ENCODE measurements around the gene CPLX1.
"Not testable (repeated sequence)": the region's sequence is repeated elsewhere in the genome, so short reads cannot be mapped to it uniquely, and the experiment has no call there.

The CPLX1 gene

DNA sequence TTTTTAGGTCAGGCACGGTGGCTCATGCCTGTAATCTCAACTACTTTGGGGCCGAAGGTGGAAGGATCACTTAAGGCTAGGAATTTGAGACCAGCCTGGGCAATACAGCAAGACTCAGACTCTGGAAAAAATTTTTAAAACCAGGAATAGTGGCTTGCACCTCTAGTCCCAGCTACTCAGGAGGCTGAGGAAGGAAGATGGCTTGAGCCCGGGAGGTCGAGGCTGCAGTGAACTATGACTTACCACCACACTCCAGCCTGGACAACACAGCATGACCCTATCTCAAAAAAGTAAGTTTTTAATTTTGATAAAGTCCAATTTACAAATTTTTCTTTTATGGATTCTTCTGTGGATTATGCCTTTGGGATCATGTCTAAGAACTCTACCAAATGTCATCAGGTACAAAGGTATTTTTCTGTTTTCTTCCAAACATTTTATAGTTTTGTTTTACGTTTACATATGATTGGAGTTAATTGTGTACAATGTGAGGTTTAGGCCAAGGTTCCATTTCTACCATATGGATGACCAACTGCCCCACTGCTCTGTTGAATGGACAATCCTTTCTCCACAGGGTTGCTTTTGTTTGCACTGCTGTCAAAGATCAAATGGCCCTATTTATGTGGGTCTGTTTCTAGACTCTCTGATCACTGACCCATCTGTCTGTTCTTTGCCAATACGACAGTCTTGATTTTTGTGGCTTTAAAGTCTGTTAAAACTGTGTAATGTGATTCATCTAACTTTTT lies 48.2 kb downstream of the CPLX1 start:
- no peak for DNase-seq (ENCODE audit: low spot score)

DNA sequence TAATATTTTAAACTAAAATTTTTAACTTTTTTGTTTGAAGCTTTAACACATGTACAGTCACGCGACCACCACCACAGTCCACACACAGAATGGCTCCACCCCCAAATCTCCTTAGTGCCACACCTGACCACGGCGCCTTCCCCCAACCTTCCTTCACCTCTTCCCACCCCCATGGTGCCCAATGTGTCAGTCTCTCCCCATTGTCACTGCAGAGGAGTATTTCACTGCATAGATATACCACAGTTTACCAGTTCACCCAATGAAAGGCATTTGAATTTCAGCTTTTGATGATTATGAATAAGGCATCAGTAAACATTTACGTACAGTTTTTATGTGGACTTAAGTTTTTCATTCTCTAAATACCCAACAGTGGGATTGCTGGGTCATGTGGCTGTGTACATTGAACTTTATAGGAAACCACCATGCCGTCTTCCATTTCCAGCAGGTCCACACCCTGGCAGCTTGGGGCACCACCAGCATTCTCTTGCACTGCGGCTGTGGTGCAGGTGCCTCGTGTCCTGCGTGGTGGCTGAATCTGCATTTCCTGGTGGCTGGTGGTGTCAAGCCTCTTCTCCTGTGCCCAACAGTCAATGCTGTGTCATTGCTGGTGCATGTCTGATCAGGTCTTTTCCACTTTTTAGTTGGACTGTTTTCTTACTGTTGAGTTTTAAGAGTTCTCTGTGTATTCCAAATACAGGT lies 49.0 kb downstream of the CPLX1 start:
- DNase-seq (ENCODE audit: low spot score), result no peak

DNA sequence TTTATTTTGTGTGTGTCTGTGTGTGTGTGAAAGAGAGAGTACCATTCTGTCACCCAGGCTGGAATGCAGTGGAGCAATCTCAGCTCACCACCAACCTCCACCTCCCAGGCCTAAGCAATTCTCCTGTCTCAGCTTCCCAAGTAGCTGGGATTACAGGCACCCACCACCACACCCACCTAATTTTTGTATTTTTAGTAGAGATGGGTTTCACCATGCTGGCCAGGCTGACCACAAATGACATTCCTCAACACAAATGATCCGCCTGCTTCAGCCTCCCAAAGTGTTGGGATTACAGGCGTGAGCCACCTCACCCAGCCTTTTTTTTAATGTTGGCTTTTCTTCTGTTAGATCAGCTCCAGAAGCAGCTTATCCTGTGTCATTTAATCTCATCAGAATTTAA lies 50.4 kb downstream of the CPLX1 start:
- not testable (repeated sequence) for DNase-seq (ENCODE audit: low spot score)

- DNase-seq (ENCODE audit: low spot score), result not testable (repeated sequence)
These were observed 51.4 kb downstream of the CPLX1 start for GRCh38 chr4:774419-775092.

GRCh38 chr4:773214-773613 lies 52.7 kb downstream of the CPLX1 start:
- no peak for DNase-seq (ENCODE audit: low spot score)

DNA sequence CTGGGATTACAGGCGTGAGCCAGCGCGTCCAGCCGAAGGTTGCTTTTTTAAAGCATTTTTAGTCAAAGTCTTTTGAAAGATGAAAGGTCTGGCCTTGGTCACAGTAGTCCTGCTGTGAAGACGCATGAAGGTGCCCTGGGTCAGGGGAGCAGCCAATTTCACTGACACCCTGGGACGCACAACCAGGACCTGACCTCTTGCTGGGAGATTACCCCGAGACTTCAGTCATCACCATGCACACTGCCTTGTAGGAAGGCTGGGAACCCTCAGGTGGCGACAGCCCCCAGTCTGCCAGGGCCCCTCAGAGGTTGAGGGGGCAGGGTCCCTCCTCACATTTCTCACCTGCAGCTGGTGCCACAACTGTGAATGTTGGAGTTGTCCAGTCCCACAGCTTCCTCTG lies 53.2 kb downstream of the CPLX1 start:
- DNase-seq (ENCODE audit: low spot score), result no peak

- no peak for DNase-seq (ENCODE audit: low spot score)
These were observed 53.8 kb downstream of the CPLX1 start for GRCh38 chr4:772118-772517.

DNA sequence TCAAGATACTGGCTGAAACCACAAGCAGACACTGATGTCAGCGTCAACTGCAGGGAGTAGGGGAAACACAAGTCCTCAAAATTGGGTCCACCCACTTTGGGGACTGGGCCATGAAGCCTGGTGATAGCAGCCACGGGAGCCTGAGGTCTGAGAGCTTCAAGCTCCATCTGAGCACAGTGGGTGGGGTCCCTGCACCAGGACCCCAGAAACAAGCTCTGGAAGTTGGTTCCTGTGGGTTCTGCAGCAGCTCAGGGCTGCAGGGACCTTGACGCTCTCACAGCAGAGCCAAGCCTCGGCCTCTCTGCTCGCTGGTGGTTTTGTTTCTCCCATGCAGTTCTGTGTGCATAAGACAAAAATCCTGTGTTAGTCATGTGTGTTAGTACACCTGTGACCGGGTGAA lies 54.5 kb downstream of the CPLX1 start:
- DNase-seq (ENCODE audit: low spot score), result no peak

DNA sequence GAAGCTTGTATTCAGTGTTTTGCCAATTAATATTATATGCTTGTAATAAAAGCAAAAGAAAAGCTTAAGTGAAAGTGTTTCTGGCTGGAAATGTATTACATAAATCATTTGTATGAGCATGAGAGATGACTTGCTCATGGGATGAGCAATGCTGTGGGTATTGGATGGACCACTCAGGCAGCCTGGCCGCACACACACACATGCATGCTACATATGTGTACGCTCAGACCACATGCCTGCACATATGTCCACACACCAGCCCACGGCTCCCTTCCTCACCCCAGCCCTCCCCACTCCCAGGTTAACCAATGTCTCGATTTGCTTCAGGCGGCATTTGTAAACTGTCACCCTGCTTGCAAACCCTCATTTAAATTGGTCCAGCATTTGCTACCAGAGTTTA lies 55.9 kb downstream of the CPLX1 start:
- DNase-seq (ENCODE audit: low spot score), result no peak

DNA sequence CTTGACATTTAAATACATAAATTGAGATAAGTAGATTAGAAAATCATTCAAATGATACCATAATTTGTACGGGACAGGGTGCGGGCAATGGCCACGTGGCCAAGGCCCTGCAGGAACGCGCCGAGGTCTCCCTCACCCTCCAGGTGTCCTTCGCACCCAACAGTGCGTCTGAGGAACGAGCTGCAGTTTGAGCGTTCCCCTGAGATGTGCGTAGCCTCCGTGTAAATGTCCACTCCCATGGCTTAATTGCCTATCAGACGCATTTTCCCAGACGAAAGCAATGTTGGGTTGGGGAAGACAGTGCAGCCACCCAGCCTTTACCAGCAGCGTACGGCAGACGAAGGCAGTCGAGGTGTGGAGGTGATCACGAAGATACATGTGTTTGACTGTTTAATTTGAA lies 56.4 kb downstream of the CPLX1 start:
- DNase-seq (ENCODE audit: low spot score), result no peak

DNA sequence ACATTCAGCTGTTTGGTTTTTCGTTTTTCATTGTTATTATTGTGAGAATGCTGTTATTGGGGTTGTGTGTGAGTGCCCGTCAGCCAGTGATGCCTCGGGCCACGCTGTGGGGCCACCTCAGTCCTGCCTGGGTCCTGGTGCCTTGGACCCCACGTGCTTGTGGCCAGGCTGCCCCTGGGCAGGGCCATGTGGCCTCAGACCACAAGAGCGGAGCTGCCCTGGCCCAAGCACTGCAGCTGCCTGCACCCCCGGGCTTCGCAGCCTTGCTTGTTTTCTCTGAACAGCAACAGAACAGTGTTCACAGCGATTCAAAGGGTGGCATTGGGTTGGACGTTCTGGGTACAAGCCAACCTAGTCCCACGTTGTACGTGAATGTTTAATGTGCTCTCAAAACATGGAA lies 56.9 kb downstream of the CPLX1 start:
- no peak for DNase-seq (ENCODE audit: low spot score)

DNA sequence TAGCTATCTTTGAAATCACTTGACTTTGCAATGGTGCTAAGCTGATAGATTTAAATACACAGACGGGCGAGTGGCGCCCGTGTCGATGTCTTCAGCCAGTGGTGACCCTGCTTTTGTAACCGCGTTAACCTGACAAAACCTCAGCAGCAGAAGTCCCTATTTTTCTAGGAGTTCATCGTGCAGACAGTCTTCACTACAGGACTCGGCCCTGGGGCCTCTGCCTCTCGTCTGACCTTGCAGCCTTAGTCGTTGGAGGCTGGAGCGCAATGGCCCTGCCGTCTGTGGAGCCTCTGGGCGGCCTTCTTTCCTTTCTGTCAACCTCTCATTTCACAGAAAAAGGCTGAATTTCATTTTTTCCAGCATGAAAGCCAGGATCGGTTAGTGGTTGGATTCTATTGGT lies 57.9 kb downstream of the CPLX1 start:
- no peak for DNase-seq (ENCODE audit: low spot score)

DNA sequence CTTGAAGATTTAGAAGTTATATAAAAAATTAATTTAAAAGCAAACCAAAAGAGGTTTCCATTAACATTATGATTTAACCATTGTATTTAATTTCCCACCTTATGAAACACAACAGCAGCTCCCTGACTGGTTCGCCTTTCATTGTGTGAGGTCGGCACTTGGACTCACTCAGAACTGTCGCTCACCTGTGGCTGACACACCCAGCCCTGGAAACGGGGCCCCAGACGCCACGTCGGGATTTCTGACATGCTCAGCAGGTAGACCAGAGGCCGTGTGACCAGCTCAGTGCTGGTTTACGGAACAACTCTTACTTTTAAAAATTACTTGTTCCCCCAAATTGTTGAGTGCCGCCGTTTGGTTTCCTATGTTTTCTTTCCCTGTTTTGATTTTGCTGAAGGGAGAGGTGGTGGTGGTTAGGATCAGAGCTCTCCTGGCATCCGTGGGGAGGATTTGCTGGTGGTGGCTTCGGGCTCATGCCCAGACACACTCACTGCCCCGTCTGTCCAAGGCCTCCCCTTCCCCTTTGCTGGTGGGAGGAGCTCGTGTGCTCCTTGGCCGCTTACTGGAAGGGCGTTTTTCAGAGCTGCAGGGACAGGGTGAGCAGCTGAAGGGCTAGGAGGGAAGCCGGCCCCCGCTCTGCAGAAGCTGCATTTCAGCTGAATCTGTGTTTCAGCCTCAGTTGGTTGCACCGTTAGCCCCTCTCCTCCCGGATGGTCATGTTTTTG lies 59.2 kb downstream of the CPLX1 start:
- no peak for DNase-seq (ENCODE audit: low spot score)

DNA sequence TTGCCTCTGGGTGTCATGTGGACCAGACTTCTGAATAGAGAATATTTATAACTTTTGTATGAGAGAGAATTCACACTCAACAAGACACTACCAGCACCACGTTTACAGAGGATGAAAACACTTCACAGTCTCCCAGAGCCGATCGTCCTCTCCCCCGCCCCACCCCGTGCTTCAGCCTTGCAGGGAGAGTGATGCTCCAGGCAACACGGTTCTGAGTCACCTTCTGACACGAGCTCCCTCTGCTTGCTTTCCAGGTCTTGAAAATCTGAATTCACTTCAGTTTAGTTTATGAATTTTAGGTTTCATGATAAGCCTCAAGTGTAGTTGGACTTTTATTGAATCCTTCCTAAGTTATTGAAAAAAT lies 59.8 kb downstream of the CPLX1 start:
- DNase-seq (ENCODE audit: low spot score), result no peak

- no peak for DNase-seq (ENCODE audit: low spot score)
These were observed 61.3 kb downstream of the CPLX1 start for GRCh38 chr4:764405-765169.

DNA sequence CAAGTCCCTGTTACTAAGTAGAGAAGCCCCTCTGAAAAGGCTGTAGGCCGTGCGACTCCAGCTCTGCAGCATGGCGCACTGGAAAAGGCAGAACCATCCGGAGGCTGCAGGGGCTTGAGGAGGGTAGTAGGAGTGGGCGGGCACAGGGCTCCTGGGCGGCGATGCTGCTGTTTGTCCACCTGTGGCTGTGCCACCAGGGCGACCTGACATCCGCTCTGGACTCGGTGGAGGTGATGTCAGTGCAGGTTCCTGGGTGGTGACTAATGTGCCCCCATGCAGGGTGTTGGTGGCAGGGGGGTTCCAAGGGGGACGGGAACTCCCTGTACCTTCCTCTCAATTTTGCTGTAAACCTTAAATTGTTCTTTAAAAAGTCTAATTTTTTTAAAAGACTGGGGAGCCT lies 62.0 kb downstream of the CPLX1 start:
- DNase-seq (ENCODE audit: low spot score), result no peak

- no peak for DNase-seq (ENCODE audit: low spot score)
These were observed 62.6 kb downstream of the CPLX1 start for GRCh38 chr4:763191-763810.

GRCh38 chr4:762211-763190 lies 63.4 kb downstream of the CPLX1 start:
- DNase-seq (ENCODE audit: low spot score), result peak; percentile 25

GRCh38 chr4:761739-762138 lies 64.2 kb downstream of the CPLX1 start:
- DNase-seq (ENCODE audit: low spot score), result no peak

GRCh38 chr4:761086-761485 lies 64.8 kb downstream of the CPLX1 start:
- DNase-seq (ENCODE audit: low spot score), result no peak
